Raji (cell line): Measurements from ENCODE around the gene RNU5D-1.
A peak's percentile ranks its signal among the peaks of the same experiment; 100 is the strongest.

Source experiments
- POLR2A ChIP-seq: IDR thresholded peaks from 2 replicates; pipeline ENCODE4 v1.6.1; 2011; ENCODE audit warnings: low read depth, low read length, control low read depth; ENCODE audit not compliant: insufficient read depth

The RNU5D-1 gene

GRCh38 chr1:44740179-44740617, 9.2 kb upstream of the RNU5D-1 start:
- TF ChIP-seq POLR2A, result no peak

GRCh38 chr1:44739307-44740178, 8.6 kb upstream of the RNU5D-1 start, which contains the start of gene KIF2C:
TSS of gene KIF2C (plus strand) at chr1:44739837. CDS start at chr1:44739933, 96 bp downstream.
- TF ChIP-seq POLR2A, result peak; percentile 94

GRCh38 chr1:44735992-44736391, 5.0 kb upstream of the RNU5D-1 start:
- TF ChIP-seq POLR2A, result no peak

DNA sequence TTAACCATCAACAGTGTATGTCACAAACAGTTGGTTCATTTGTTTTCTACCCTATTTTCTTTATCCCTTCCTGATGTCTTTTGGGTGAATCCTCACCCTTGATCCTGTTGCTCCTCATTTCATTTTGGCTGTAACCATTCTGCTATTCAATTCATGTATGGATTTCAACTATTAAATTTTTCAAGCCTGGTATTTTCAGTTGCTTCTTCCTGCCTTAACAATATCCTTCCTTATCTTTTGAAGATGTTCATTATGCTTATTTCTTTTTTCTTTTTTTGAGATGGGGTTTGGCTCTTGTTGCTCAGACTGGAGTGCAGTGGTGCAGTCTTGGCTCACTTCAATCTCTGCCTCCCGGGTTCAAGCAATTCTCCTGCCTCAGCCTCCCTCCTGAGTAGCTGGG, 2.8 kb upstream of the RNU5D-1 start:
- no peak for TF ChIP-seq POLR2A

GRCh38 chr1:44733365-44733764, 2.4 kb upstream of the RNU5D-1 start:
- no peak for TF ChIP-seq POLR2A

DNA sequence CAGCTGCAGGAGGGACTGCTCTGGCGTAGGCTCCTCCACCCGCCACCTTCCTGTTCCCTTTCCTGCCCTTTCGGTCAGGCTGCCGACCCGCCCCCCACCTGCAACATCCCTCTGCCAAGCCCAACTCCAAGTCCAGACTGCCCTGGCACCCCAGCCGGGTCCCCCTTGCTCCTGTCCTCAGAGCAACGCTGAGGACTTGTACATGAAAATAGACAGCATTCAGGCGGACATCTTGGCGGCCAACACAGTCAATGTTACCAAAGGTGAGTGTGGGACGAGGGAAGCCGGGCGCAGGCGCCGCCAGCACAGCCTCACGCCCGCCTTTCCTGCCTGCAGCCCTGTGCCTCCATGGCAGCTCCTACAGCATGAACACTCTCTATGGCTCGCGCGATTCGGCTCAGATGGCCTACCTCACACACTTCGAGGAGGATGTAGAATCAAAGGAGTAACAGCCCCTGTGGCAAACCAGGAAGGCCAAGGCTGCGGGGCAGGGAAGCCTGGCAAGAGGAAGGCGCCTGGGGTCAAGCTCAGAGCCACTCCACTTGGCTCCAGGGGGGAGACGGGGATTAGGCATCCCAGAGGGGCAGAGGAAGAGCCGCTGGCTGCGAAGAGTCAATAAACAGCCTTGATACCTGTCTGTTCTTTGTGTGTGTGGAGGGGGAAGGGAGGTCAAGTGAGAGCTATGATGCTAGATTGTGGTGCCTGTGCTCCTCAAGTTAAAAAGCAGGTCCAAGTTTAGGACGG, 5.8 kb downstream of the RNU5D-1 start:
- TF ChIP-seq POLR2A, result no peak

DNA sequence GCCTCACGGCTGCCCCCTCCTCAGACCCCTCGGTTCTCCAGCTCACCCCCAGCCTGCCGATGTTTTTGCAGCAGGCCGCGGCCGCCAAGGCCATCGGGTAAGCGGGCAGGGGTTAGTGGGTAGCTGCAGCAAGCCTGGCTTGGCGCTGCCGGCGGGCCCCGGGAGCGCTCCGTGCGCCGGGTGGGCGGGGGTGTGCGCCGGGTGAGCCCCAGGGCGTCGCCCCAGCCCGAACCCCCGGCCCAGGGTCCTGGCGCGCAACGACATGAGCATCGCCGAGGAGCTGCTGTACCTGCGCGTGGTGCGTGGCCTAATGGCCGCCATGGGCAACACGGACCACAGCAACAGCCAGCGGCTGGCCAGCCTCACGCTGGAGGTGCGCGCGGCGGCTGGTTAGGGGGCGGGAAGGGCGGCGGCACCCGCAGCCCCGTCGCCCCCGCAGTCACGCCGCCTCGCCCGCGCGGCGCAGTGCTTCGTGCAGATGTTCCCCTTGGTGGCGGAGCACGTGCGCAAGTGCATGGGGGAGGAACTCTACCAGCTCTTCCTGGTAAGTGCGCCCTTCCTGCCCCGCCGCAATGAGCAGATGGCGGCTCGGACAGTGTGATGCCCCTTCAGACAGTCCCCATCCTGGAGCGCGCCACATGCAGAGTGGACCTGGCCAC, 6.5 kb downstream of the RNU5D-1 start:
- TF ChIP-seq POLR2A, result no peak

DNA sequence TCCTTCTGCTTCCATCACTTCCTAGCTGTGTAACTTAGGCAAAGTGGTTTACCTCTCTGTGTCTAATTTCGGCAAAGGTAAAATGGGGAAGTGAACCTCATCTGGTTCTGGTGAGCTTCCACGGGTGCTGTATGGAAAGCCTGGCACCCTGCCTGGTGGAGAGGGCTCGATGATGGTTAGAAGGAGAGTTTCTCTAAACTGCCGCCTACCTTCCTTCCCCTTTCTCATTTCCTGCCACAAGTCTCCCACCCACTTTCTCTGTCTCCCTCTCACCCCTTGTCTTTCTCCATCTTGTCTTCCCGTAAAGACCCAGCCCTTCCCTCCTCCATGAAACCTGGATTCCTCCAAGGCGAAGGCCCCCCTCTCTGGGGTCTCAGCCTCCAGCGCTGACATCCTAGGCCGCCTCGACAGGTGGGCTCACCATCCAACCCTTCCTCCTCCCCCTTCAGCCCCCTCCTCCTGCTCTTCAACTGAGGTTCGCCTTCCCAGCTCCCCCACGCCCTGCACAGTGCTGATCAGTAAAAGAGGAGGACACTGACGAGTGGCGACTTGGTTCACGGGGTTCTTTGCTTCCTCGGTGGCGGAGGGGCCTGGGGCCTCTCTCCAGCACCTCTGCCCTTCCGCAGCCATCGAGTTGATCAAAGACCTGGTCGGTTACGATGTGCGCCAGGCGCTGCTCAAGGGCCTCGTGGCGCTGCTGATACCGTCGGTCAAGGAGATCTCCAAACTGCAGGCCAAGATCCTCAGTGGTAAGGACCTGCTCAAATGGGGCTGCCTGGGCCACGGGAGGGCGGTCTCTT, 7.3 kb downstream of the RNU5D-1 start:
- TF ChIP-seq POLR2A, result peak; percentile 45; the same call in 1 of the 2 replicates

DNA sequence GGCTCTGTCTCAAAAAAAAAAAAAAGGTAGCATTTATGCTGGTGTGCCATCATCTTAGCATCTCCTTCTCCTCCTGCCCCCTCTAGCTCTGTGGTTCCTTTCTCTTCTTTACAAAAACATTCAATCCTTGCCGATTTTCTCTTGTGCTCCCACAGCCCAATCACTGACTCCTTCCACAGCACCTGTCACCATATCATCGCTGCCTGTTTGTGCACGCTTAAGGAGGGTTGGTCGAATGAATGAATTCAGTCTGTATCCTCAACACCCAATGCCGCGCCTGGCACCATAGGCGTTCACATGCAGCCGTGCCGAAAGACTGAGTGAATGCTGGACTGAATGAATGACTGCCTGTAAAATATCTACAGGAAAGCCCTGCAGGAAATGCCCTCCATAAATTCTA, 7.9 kb downstream of the RNU5D-1 start:
- TF ChIP-seq POLR2A, result no peak

DNA sequence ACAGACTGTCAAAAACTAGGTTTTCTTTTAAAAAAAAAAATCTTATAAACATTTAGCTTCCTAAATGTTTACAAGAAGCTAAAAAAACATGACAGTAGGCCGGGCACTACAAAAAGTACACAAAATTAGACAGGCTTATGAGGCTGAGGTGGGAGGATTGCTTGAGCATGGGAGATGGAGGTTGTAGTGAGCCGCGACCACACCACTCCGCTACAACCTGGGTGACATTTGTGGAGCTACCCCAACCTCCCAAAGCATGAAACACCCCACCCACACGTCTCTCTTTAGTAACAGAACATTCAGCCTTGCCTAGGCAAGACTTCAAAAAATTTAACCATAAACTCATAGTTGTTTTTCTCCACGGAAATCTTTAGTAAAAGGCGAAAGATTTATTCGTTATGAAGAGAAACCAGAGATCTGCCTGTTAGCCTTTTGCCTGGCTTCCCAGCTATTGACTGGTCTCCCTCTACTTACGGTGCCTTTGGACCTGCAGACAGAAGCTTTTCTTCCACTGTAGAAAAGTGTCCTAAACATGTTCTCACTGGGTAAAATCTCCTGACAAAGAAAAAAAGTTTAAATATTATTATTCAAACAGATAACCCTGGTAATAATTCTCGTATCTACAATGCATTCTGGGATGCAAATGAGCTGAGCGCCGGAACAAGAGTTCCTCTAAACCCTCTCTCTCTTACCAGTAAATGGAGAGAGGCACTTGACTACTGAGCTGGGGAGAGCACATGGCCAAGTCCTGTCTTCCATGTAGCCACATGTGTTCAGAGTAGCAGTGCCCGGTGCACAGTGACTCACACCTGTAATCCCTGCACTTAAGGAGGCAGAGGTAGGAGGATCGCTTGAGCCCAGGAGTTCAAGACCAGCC, 9.2 kb downstream of the RNU5D-1 start:
- peak; percentile 100 for TF ChIP-seq POLR2A

GRCh38 chr1:44720281-44720680, 10.7 kb downstream of the RNU5D-1 start:
- TF ChIP-seq POLR2A, result no peak

DNA sequence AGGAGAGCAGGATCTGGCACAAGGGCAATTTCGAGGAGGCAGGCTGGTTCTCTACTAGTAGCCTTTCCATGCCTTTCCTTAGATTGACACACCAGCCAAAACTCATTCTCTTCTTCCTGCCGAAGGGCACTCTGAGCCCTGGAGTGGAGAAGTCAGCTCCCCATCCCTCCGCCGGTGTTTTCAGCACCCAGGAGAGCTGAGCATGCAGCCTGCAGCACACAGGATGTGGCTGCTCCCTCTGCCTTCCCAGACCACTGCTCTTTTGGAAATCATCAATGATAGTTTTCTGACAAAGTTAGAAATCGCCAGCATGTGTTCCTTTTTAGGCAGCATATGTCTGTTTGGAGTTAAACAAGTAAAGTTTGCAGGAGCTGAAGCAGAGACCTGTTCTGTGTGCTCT, 11.7 kb downstream of the RNU5D-1 start:
- TF ChIP-seq POLR2A, result no peak

GRCh38 chr1:44718091-44718490, 12.9 kb downstream of the RNU5D-1 start:
- TF ChIP-seq POLR2A, result no peak

DNA sequence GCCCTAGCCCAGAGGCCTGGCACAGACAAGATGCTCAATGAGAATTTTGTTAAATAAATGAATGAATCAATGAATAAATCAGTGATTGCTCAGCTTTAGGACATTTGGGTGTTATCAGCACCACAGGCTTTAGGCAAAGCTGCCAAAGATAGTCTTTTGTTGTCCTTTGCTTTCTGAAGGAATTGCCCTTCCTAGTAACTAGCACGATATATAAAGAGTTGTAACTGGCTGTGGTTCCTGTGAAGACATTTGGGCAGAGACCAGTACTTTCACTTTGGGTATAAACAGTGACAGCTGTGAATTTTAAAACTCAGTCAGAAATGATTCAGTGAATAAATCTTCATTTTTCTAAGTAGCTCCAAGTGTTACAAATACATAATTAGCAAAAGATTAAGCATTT, 13.3 kb downstream of the RNU5D-1 start:
- no peak for TF ChIP-seq POLR2A
